IMR-90 (cell line): ENCODE data around the gene CLCN4. TPM values are rescaled to one million over a fixed set of nuclear protein-coding genes. Genes with fewer than 3 reads are reported as not detected.

Experiments used
- ATAC-seq: fragments of 200-7000 bp; cut with Tn5 transposase; 2 replicates; pipeline ENCODE4 v1.9.1; 2020; ENCODE audit warnings: low read depth, mild to moderate bottlenecking, moderate library complexity
- BruUV-seq: library from RNA; stranded (reverse); fragments of 400-500 nt; replicated peaks from 2 replicates; lab custom pipeline; 2021; lab: Mats Ljungman, UMichigan
- CTCF ChIA-PET: fragments of 300-600 bp; formaldehyde crosslinking; extraction: SDS; loops from one replicate; lab custom pipeline; 2021; ENCODE audit warnings: antibody characterized with exemption; lab: Yijun Ruan, JAX
- POLR2A ChIA-PET: fragments of 300-600 bp; sonication (Branson Sonifier 250); formaldehyde crosslinking; loops from one replicate; lab custom pipeline; 2022; ENCODE audit warnings: antibody characterized with exemption; ENCODE audit not compliant: unreplicated experiment; lab: Charles Lee
- DNase-seq: peaks from one replicate; pipeline ENCODE4 v3.0.0; 2013
- H2AFZ ChIP-seq: replicated peaks from 2 replicates; pipeline ENCODE3; 2013; ENCODE audit warnings: low read length, mild to moderate bottlenecking; ENCODE audit not compliant: poor library complexity
- H2AK5ac ChIP-seq: 2 replicates; pipeline ENCODE4 v1.6.1; 2013; ENCODE audit warnings: low read depth, low read length, inconsistent platforms
- H2AK9ac ChIP-seq: replicated peaks from 2 replicates; pipeline ENCODE3; 2013; ENCODE audit warnings: mild to moderate bottlenecking, low read depth, low read length, moderate library complexity; ENCODE audit not compliant: poor library complexity
- H2BK120ac ChIP-seq: 2 replicates; pipeline ENCODE4 v1.6.1; 2013; ENCODE audit warnings: low read depth, low read length, inconsistent platforms
- H2BK15ac ChIP-seq: 3 replicates; pipeline ENCODE4 v1.6.1; 2013; ENCODE audit warnings: low read depth, low read length, inconsistent platforms
- H2BK20ac ChIP-seq: 2 replicates; pipeline ENCODE4 v1.6.1; 2013; ENCODE audit warnings: low read depth, mild to moderate bottlenecking, inconsistent platforms, low read length, moderate library complexity
- H2BK5ac ChIP-seq: 2 replicates; pipeline ENCODE4 v1.6.1; 2013; ENCODE audit warnings: mild to moderate bottlenecking, low read depth, low read length, inconsistent platforms; ENCODE audit not compliant: poor library complexity, severe bottlenecking
- H3K14ac ChIP-seq: replicated peaks from 2 replicates; pipeline ENCODE4 v1.6.1; 2013; ENCODE audit warnings: low read depth, low read length, inconsistent platforms
- H3K18ac ChIP-seq: 2 replicates; pipeline ENCODE4 v1.6.1; 2013; ENCODE audit warnings: low read depth, low read length, control low read depth
- H3K23ac ChIP-seq: 2 replicates; pipeline ENCODE4 v1.6.1; 2013; ENCODE audit warnings: low read depth, low read length, inconsistent platforms
- H3K27ac ChIP-seq: 2 replicates; pipeline ENCODE4 v1.5.1; 2013; ENCODE audit warnings: mild to moderate bottlenecking, control low read depth, low read length; ENCODE audit not compliant: insufficient read depth
- H3K27me3 ChIP-seq: 2 replicates; pipeline ENCODE4 v1.6.1; 2013; ENCODE audit warnings: low read length; ENCODE audit not compliant: control insufficient read depth, insufficient read depth
- H3K36me3 ChIP-seq: 2 replicates; pipeline ENCODE4 v1.6.1; 2013; ENCODE audit warnings: low read length, mixed read lengths; ENCODE audit not compliant: control insufficient read depth, insufficient read depth
- H3K4ac ChIP-seq: 2 replicates; pipeline ENCODE4 v1.6.1; 2013; ENCODE audit warnings: low read depth, low read length, inconsistent platforms
- H3K4me1 ChIP-seq: 2 replicates; pipeline ENCODE4 v1.6.1; 2013; ENCODE audit warnings: low read length, mixed read lengths; ENCODE audit not compliant: control insufficient read depth, insufficient read depth
- H3K4me2 ChIP-seq: 2 replicates; pipeline ENCODE4 v1.6.1; 2013; ENCODE audit warnings: low read depth, mild to moderate bottlenecking, control low read depth, low read length, moderate library complexity
- H3K4me3 ChIP-seq: 2 replicates; pipeline ENCODE4 v1.5.1; 2013; ENCODE audit warnings: low read depth, mild to moderate bottlenecking, control low read depth, low read length, moderate library complexity; ENCODE audit not compliant: insufficient read depth
- H3K56ac ChIP-seq: 2 replicates; pipeline ENCODE4 v1.6.1; 2013; ENCODE audit warnings: low read length, inconsistent platforms; ENCODE audit not compliant: insufficient read depth; ENCODE audit errors: extremely low read depth
- H3K79me1 ChIP-seq, 2 experiments: 2 replicates each; pipeline ENCODE4 v1.6.1; 2013; ENCODE audit warnings: low read length in 2 of 2, inconsistent platforms in 1 of 2, low read depth in 1 of 2
- H3K9ac ChIP-seq: 2 replicates; pipeline ENCODE4 v1.6.1; 2013; ENCODE audit warnings: low read depth, low read length, control low read depth
- H3K9me1 ChIP-seq: 2 replicates; pipeline ENCODE4 v1.6.1; 2013; ENCODE audit warnings: low read length, inconsistent platforms; ENCODE audit not compliant: insufficient read depth
- H3K9me3 ChIP-seq: 2 replicates; pipeline ENCODE4 v1.6.1; 2013; ENCODE audit warnings: low read length; ENCODE audit not compliant: control insufficient read depth, insufficient read depth
- H4K20me1 ChIP-seq: 2 replicates; pipeline ENCODE4 v1.6.1; 2013; ENCODE audit warnings: low read length, inconsistent platforms; ENCODE audit not compliant: insufficient read depth
- H4K5ac ChIP-seq: 2 replicates; pipeline ENCODE4 v1.6.1; 2013; ENCODE audit warnings: mild to moderate bottlenecking, low read depth, low read length, control low read depth
- H4K8ac ChIP-seq, 2 experiments: 2 replicates each; pipeline ENCODE4 v1.6.1; 2013; ENCODE audit warnings: low read depth in 2 of 2, low read length in 2 of 2, control low read depth in 1 of 2, inconsistent platforms in 1 of 2
- H4K91ac ChIP-seq: 2 replicates; pipeline ENCODE4 v1.6.1; 2013; ENCODE audit warnings: low read depth, low read length, inconsistent platforms; ENCODE audit not compliant: insufficient read depth
- BHLHE40 ChIP-seq: fragments of 150-350 bp; IDR thresholded peaks from 2 replicates; pipeline ENCODE4 v1.6.1; 2016; ENCODE audit warnings: mild to moderate bottlenecking, low read depth, low read length
- CEBPB ChIP-seq: IDR thresholded peaks from 2 replicates; pipeline ENCODE4 v1.6.1; 2012; ENCODE audit warnings: low read depth, low read length, improper control_type of control experiment
- CHD1 ChIP-seq: IDR thresholded peaks from 2 replicates; pipeline ENCODE4 v1.6.1; 2012; ENCODE audit warnings: low read depth, low read length, improper control_type of control experiment
- CTCF ChIP-seq: conservative IDR thresholded peaks from 2 replicates; pipeline ENCODE4 v1.5.1; 2012; ENCODE audit warnings: mild to moderate bottlenecking, low read depth, low read length, improper control_type of control experiment
- ELK1 ChIP-seq: fragments of 150-350 bp; IDR thresholded peaks from 2 replicates; pipeline ENCODE4 v1.6.1; 2016; ENCODE audit warnings: low read depth, mild to moderate bottlenecking, low read length, moderate library complexity, borderline replicate concordance
- FOS ChIP-seq: fragments of 150-350 bp; IDR thresholded peaks from 2 replicates; pipeline ENCODE4 v1.6.1; 2016; ENCODE audit warnings: low read depth, low read length
- MAFK ChIP-seq: IDR thresholded peaks from 2 replicates; pipeline ENCODE4 v1.6.1; 2012; ENCODE audit warnings: low read depth, low read length, improper control_type of control experiment
- MAZ ChIP-seq: IDR thresholded peaks from 2 replicates; pipeline ENCODE4 v1.6.1; 2012; ENCODE audit warnings: low read depth, mild to moderate bottlenecking, low read length, improper control_type of control experiment, moderate library complexity, borderline replicate concordance
- MXI1 ChIP-seq: IDR thresholded peaks from 2 replicates; pipeline ENCODE4 v1.6.1; 2012; ENCODE audit warnings: low read depth, mild to moderate bottlenecking, low read length, moderate library complexity, borderline replicate concordance
- NFE2L2 ChIP-seq: fragments of 150-350 bp; IDR thresholded peaks from 2 replicates; pipeline ENCODE4 v1.6.1; 2016; ENCODE audit warnings: low read depth, mild to moderate bottlenecking, low read length
- POLR2A ChIP-seq: IDR thresholded peaks from 2 replicates; pipeline ENCODE4 v1.6.1; 2012; ENCODE audit warnings: mild to moderate bottlenecking, low read depth, low read length
- RAD21 ChIP-seq: IDR thresholded peaks from 2 replicates; pipeline ENCODE4 v1.6.1; 2012; ENCODE audit warnings: low read length, improper control_type of control experiment
- RCOR1 ChIP-seq: IDR thresholded peaks from 2 replicates; pipeline ENCODE4 v1.6.1; 2012; ENCODE audit warnings: mild to moderate bottlenecking, low read length, improper control_type of control experiment; ENCODE audit not compliant: insufficient replicate concordance
- RFX5 ChIP-seq: IDR thresholded peaks from 2 replicates; pipeline ENCODE4 v1.8.0; 2012; ENCODE audit warnings: low read depth, mild to moderate bottlenecking, low read length, moderate library complexity
- SMC3 ChIP-seq: fragments of 150-350 bp; IDR thresholded peaks from 2 replicates; pipeline ENCODE4 v1.6.1; 2016; ENCODE audit warnings: low read depth, mild to moderate bottlenecking, antibody characterized with exemption, low read length, moderate library complexity
- USF2 ChIP-seq: fragments of 150-350 bp; IDR thresholded peaks from 2 replicates; pipeline ENCODE4 v1.6.1; 2017; ENCODE audit warnings: mild to moderate bottlenecking, antibody characterized with exemption, low read length, low read depth
- WGBS, 2 experiments: methylation state at CpG; one replicate each; pipeline versions ENCODE4 v1.1.5 to v1.1.7; 2013; ENCODE audit warnings: missing lambda C conversion rate in 2 of 2; ENCODE audit not compliant: insufficient read length in 1 of 2; ENCODE audit errors: extremely low coverage in 2 of 2; 5-methylcytosine and 5-hydroxymethylcytosine counted together
- dilution Hi-C: fragments of 300-500 bp; cut with HindIII; formaldehyde crosslinking; loops from one replicate; pipeline ENCODE4 v1.14.3; 2018; ENCODE audit warnings: low sequenced_read_pairs; ENCODE audit not compliant: unreplicated experiment
- in situ Hi-C: fragments of 300-500 bp; cut with MboI; formaldehyde crosslinking; loops from 3 replicates; pipeline ENCODE4 v1.14.3; 2019; ENCODE audit warnings: low sequenced_read_pairs, inconsistent platforms, mixed read lengths
- intact Hi-C: fragments of 100-400 bp; cut with micrococcal nuclease; formaldehyde crosslinking; loops from 2 replicates; pipeline ENCODE4 v1.10.0; 2022
- polyA plus RNA-seq, 3 experiments: library from polyadenylated mRNA; depleted of rRNA; stranded (reverse); fragments of >200 nt; gene quantifications; 2 replicates each; pipeline ENCODE4 v1.2.3, GENCODE V29; 2012; ENCODE audit warnings: low replicate concordance in 1 of 3
- total RNA-seq: library from RNA; depleted of rRNA; stranded (reverse); fragments of >200 nt; gene quantifications from 2 replicates; pipeline ENCODE4 v1.2.3, GENCODE V29; 2012

CLCN4 gene
- total and polyA plus RNA-seq, 2 of the 4 experiments (the other 2 are of a cell fraction): 2.2 to 4.5 TPM

GRCh38 chrX:10190367-10190766 is 33.6 kb downstream of the CLCN4 start:
- Histone ChIP-seq H3K4me1 (no peaks in the 10 kb centered on the region), H2BK20ac (no peak overlapping the region), H2AK5ac (no peak overlapping the region), H2BK15ac (no peak overlapping the region), H3K79me1 (no peaks in the 10 kb centered on the region), H3K4ac (no peak overlapping the region), H2BK5ac (no peak overlapping the region), H2AK9ac (no peak overlapping the region), H4K5ac (no peak overlapping the region), H3K56ac (no peak overlapping the region), H3K4me3 (no peak overlapping the region), H2AFZ (no peak overlapping the region), H3K9me3 (no peaks in the 10 kb centered on the region), H4K8ac (no peak overlapping the region), H3K4me2 (no peak overlapping the region), H4K91ac (no peak overlapping the region), H3K9me1 (no peaks in the 10 kb centered on the region), H3K36me3 (no peaks in the 10 kb centered on the region), H3K27me3 (no peaks in the 10 kb centered on the region), H3K14ac (no peak overlapping the region), H3K27ac (no peak overlapping the region), H3K23ac (no peak overlapping the region), H3K9ac (no peak overlapping the region), H4K20me1 (no peaks in the 10 kb centered on the region), H3K18ac (no peak overlapping the region), H2BK120ac (no peak overlapping the region)
- ChIA-PET CTCF (interaction anchor here (0.7 to 2.5 kb wide), 23 partner anchors 10 to 946 kb away, joined by 3 to 13 read pairs (median 4); partner anchors contain the start of gene MID1), POLR2A (no interaction called here)
- ATAC-seq (peak; percentile 68), DNase-seq (peak; percentile 83)
- BruUV-seq: no TSS peak
- TF ChIP-seq CEBPB: 0 out of 2 replicates have a peak, but pooled peaks have one; percentile 6
- no peak for TF ChIP-seq ELK1
- TF ChIP-seq RAD21: peak; percentile 87
- no peak for TF ChIP-seq RFX5
- TF ChIP-seq BHLHE40: no peak
- TF ChIP-seq RCOR1: no peak
- TF ChIP-seq CTCF: peak; percentile 73
- TF ChIP-seq MXI1: no peak
- no peak for TF ChIP-seq POLR2A
- TF ChIP-seq MAZ: no peak
- TF ChIP-seq SMC3: peak; percentile 91
- no peak for TF ChIP-seq USF2
- TF ChIP-seq NFE2L2: peak; percentile 63
- TF ChIP-seq MAFK: peak; percentile 86
- TF ChIP-seq CHD1: no peak
- no peak for TF ChIP-seq FOS
- intact Hi-C loops (loop anchor here (1.0 to 10.0 kb wide), 5 partner anchors 136 to 910 kb away; no protein-coding TSS in a partner anchor), in situ Hi-C loops (loop anchor here (5.0 to 25.0 kb wide), 3 partner anchors 424 to 1572 kb away; partner anchors contain the start of gene MSL3), dilution Hi-C loops (loop anchor here (25.0 kb wide), 1 partner anchor 947 kb away; no protein-coding TSS in a partner anchor)
- no CpG with 5 or more reads among the region's 3 CpGs for WGBS, 2 experiments
